Ishikawa (cell line): ENCODE results near the gene DNAJC9.

Experiments
- EGR1 ChIP-seq: IDR thresholded peaks from 2 replicates; pipeline ENCODE4 v1.6.1; 2012
- TEAD4 ChIP-seq: IDR thresholded peaks from 2 replicates; pipeline ENCODE4 v1.6.1; 2012
- TF ChIP-seq, protein P1 (sequence below): IDR thresholded peaks from 2 replicates; pipeline ENCODE4 v1.6.1; 2012

DNA sequence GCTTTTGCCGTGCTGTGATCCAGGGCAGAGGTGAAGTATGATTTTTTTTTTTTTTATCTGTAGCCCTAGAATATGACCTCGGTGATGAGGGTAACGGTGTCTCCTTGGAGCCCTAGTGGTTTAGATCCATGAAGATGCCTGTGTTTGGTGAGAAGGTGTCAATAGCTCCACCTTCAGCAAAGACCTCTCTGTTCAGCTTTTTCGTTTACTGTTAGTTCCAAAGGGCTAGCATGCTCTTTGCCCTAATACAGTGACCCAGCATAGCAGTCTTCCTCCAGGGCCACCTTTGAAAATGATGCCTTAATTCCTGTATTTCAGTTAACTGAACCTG lies 6.1 kb upstream of the DNAJC9 start:
- no peak for TF ChIP-seq TEAD4
- TF ChIP-seq, protein P1, sequence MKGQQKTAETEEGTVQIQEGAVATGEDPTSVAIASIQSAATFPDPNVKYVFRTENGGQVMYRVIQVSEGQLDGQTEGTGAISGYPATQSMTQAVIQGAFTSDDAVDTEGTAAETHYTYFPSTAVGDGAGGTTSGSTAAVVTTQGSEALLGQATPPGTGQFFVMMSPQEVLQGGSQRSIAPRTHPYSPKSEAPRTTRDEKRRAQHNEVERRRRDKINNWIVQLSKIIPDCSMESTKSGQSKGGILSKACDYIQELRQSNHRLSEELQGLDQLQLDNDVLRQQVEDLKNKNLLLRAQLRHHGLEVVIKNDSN = no peak
- TF ChIP-seq EGR1 = no peak
